Inferior parietal cortex (tissue), 1 donor: ENCODE results near the gene ANO10.
"Not testable (repeated sequence)": the region's sequence is repeated elsewhere in the genome, so short reads cannot be mapped to it uniquely, and the experiment has no call there.

Source experiments
- DNase-seq: peaks from one replicate; pipeline ENCODE4 v3.0.0-alpha.2; 2016; ENCODE audit errors: extremely low spot score

Gene ANO10

GRCh38 chr3:43521941-43522340, 99.9 kb downstream of the ANO10 start:
- no peak for DNase-seq

GRCh38 chr3:43518515-43518914, 103.3 kb downstream of the ANO10 start:
- DNase-seq = not testable (repeated sequence)

- DNase-seq = no peak
Observed at GRCh38 chr3:43515970-43516635, 105.7 kb downstream of the ANO10 start.

- no peak for DNase-seq
Observed at GRCh38 chr3:43515208-43515917, 106.4 kb downstream of the ANO10 start.

GRCh38 chr3:43512754-43513404, 108.9 kb downstream of the ANO10 start:
- no peak for DNase-seq

GRCh38 chr3:43506644-43507043, 115.2 kb downstream of the ANO10 start:
- no peak for DNase-seq

- DNase-seq = no peak
Observed at GRCh38 chr3:43505351-43505750, 116.5 kb downstream of the ANO10 start.

- DNase-seq = peak; percentile 66
Observed at GRCh38 chr3:43503067-43503728, 118.6 kb downstream of the ANO10 start.

GRCh38 chr3:43499256-43499655, 122.6 kb downstream of the ANO10 start:
- DNase-seq = no peak

- DNase-seq = no peak
Observed at GRCh38 chr3:43497905-43498365, 123.9 kb downstream of the ANO10 start.

GRCh38 chr3:43497422-43497821, 124.4 kb downstream of the ANO10 start:
- no peak for DNase-seq

GRCh38 chr3:43496740-43497375, 125.0 kb downstream of the ANO10 start:
- no peak for DNase-seq

- DNase-seq = not testable (repeated sequence)
Observed at GRCh38 chr3:43492932-43493331, 128.9 kb downstream of the ANO10 start.

GRCh38 chr3:43491807-43492206, 130.0 kb downstream of the ANO10 start:
- not testable (repeated sequence) for DNase-seq

- no peak for DNase-seq
Observed at GRCh38 chr3:43490640-43491185, 131.1 kb downstream of the ANO10 start.

- no peak for DNase-seq
Observed at GRCh38 chr3:43489930-43490329, 131.9 kb downstream of the ANO10 start.

- DNase-seq = no peak
Observed at GRCh38 chr3:43485931-43486330, 135.9 kb downstream of the ANO10 start.

- DNase-seq = no peak
Observed at GRCh38 chr3:43484926-43485488, 136.8 kb downstream of the ANO10 start.

GRCh38 chr3:43481375-43481774, 140.4 kb downstream of the ANO10 start:
- DNase-seq = no peak

- not testable (repeated sequence) for DNase-seq
Observed at GRCh38 chr3:43478839-43479238, 143.0 kb downstream of the ANO10 start.
